HEK293T (cell line): Measurements from ENCODE around the gene TVP23A.

Experiments used
- ARNT ChIP-seq: fragments of 450-650 bp; IDR thresholded peaks from 2 replicates; pipeline ENCODE4 v1.6.1; 2017; ENCODE audit warnings: mild to moderate bottlenecking
- BHLHE40 ChIP-seq: fragments of 450-650 bp; IDR thresholded peaks from 2 replicates; pipeline ENCODE4 v1.6.1; 2016; ENCODE audit warnings: mild to moderate bottlenecking, moderate library complexity, borderline replicate concordance
- FOXM1 ChIP-seq: fragments of 450-650 bp; IDR thresholded peaks from 2 replicates; pipeline ENCODE4 v1.6.1; 2017; ENCODE audit warnings: mild to moderate bottlenecking, borderline replicate concordance
- TARDBP ChIP-seq: fragments of 450-650 bp; IDR thresholded peaks from 2 replicates; pipeline ENCODE4 v1.6.1; 2016

- TF ChIP-seq ARNT: no peak
- no peak for TF ChIP-seq BHLHE40
- TF ChIP-seq FOXM1: no peak
- TF ChIP-seq TARDBP: no peak
Observed at GRCh38 chr16:10740845-10741208, 77.8 kb downstream of the TVP23A start.
